Bronchial epithelial cell (primary cell): ENCODE data around the gene DGLUCY. TPM values are rescaled to one million over a fixed set of nuclear protein-coding genes. Genes with fewer than 3 reads are reported as not detected.

Experiments used
- DNase-seq: peaks from one replicate; pipeline ENCODE4 v3.0.0-alpha.2; 2010; ENCODE audit warnings: low read depth
- FAIRE-seq: peaks from 2 replicates; lab custom pipeline; 2011; peaks lifted over from hg19 to GRCh38; lab: Jason Lieb, UNC
- H3K27me3 ChIP-seq: 2 replicates; pipeline ENCODE4 v1.5.1; 2011; ENCODE audit warnings: low read length; ENCODE audit not compliant: control insufficient read depth, insufficient read depth
- H3K36me3 ChIP-seq: 2 replicates; pipeline ENCODE4 v1.5.1; 2011; ENCODE audit warnings: low read length; ENCODE audit not compliant: control insufficient read depth, insufficient read depth
- H3K4me3 ChIP-seq: 2 replicates; pipeline ENCODE4 v1.5.1; 2011; ENCODE audit warnings: mild to moderate bottlenecking, low read depth, low read length, control low read depth
- CTCF ChIP-seq: IDR thresholded peaks from 2 replicates; pipeline ENCODE4 v1.5.1; 2011; ENCODE audit warnings: mild to moderate bottlenecking, moderate library complexity, low read length, control low read depth, inconsistent platforms; ENCODE audit not compliant: insufficient read depth, severe bottlenecking
- total RNA-seq: library from RNA; depleted of rRNA; stranded (reverse); fragments of >200 nt; gene quantifications from 2 replicates; pipeline ENCODE4 v1.2.1, GENCODE V29; 2014

Gene DGLUCY
- total RNA-seq, 1 donor from 2014 or later, result 8.4 TPM

DNA sequence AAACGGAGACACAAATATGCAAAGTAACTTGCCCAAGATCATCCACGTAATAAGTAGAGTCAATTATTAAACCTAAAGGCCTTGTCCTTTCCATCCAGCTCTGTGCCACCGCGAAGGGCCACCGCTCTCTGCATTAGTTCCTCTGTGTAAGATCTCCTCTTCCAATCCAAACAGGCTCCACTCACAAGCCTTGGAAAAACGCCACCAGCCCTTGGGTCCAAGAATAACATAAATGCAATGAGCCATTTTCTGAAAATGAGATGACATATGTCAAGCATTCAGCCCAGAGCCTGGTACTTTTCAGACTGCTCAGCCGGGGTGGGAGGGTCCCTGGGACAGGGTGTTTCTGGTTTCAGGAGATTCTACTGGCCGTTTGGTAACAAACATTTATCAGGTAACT, 30.0 kb downstream of the DGLUCY start:
- TF ChIP-seq CTCF, result no peak
- H3K27me3 ChIP-seq, result no peaks in the 10 kb centered on the region
- no peak overlapping the region for H3K4me3 ChIP-seq
- DNase-seq (no peak), FAIRE-seq (no peak)
- no peaks in the 10 kb centered on the region for H3K36me3 ChIP-seq

GRCh38 chr14:91144425-91145145, 30.7 kb downstream of the DGLUCY start:
- peak; percentile 35 for DNase-seq
- H3K27me3 ChIP-seq, result no peaks in the 10 kb centered on the region
- no peaks in the 10 kb centered on the region for H3K36me3 ChIP-seq
- FAIRE-seq, result no peak
- TF ChIP-seq CTCF, result no peak
- no peak overlapping the region for H3K4me3 ChIP-seq

DNA sequence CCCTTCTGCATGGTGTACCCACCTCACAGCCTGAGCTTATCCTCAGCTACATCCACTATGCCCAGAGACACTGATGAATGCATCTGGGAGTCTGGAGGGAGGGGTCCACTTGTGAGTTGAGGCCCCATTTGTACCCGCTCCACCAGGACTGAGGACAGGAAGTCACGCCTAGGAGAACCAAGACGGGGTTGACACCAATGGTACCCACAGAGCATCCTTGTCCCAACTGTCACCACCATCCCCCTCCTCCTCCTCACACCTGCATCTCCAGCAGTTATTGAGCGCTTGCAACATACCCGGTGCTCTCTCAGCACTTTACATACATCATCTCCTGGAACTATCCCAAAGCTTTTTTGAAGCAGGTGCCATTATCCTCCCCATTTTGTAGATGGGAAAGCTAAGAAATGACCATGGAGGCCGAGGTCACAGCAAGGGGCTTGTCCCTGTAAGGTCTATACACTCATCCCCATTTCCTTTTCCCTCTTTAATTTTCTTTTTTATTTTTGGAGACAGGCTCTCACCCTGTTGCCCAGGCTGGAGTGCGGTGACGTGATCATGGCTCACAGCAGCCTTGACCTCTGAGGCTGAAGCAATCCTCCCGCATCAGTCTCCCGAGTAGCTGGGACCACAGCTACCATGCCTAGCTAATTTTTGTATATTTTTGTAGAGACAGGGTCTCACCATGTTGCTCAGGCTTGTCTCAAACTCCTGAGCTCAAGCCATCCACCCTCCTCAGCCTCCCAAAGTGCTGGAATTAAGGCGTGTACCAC, 31.7 kb downstream of the DGLUCY start:
- no peak for TF ChIP-seq CTCF
- Histone ChIP-seq H3K4me3 (no peak overlapping the region), H3K27me3 (no peaks in the 10 kb centered on the region), H3K36me3 (no peaks in the 10 kb centered on the region)
- FAIRE-seq, result no peak
- DNase-seq, result no peak

- no peak overlapping the region for H3K4me3 ChIP-seq
- no peak for TF ChIP-seq CTCF
- H3K27me3 ChIP-seq, result no peaks in the 10 kb centered on the region
- FAIRE-seq (no peak), DNase-seq (no peak)
- H3K36me3 ChIP-seq, result no peaks in the 10 kb centered on the region
Measured at GRCh38 chr14:91146661-91147060, 32.8 kb downstream of the DGLUCY start.

- Histone ChIP-seq H3K4me3 (no peak overlapping the region), H3K27me3 (no peaks in the 10 kb centered on the region), H3K36me3 (no peaks in the 10 kb centered on the region)
- no peak for TF ChIP-seq CTCF
- DNase-seq, result peak; percentile 99
- FAIRE-seq, result peak; percentile 96
Measured at GRCh38 chr14:91149462-91149861, 35.6 kb downstream of the DGLUCY start.

DNA sequence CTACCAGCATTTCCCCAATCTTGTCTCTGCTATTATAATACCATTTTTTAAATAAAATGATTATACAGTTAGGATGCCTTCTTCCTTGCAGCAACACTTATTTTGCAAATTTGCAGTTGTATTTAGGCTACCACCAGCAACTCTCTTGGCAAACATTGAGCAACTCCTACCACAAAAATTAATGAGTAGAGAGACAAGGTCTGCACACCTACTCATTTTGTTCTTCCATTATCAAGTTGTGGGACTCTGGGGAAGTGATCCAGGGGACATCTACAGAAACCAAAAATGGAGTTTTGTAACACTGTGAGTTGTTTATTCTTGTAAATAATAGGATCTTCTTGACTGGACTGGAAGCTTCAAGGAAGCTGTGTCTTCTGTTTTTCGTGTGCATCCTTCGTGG, 38.6 kb downstream of the DGLUCY start:
- H3K4me3 ChIP-seq, result no peak overlapping the region
- no peaks in the 10 kb centered on the region for H3K27me3 ChIP-seq
- FAIRE-seq (no peak), DNase-seq (no peak)
- no peaks in the 10 kb centered on the region for H3K36me3 ChIP-seq
- no peak for TF ChIP-seq CTCF
